Measurements from ENCODE around the gene TJP2.

DNA sequence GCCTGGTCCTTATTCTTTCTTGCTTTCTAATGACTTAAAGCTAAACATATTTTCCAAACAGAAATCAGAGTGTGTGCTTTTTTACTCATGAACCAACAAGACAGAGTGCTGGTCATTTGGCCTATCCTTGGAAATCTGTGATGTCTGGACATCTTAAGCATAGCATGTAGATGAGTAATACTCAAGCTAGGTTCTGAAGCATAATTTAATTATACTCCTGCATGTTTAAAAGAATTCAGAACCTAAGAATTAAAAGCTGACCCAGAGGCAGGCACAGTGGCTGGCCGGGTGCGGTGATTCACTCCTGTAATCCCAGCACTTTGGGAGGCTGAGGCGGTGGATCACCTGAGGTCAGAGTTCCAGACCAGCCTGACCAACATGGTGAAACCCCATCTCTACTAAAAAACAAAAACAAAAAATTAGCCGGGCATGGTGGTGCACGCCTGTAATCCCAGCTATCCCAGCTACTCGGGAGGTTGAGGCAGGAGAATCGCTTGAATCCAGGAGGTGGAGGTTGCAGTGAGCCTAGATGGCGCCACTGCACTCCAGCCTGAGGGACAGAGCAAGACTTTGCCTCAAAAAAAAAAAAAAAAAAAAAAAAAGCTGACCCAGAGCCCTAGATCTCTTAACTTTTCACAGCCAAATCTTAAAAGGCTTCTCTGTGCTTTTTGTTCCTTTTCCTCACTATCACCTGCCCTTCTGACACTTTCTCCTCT is 16.2 kb upstream of the TJP2 start:
- TF ChIP-seq, protein P1, sequence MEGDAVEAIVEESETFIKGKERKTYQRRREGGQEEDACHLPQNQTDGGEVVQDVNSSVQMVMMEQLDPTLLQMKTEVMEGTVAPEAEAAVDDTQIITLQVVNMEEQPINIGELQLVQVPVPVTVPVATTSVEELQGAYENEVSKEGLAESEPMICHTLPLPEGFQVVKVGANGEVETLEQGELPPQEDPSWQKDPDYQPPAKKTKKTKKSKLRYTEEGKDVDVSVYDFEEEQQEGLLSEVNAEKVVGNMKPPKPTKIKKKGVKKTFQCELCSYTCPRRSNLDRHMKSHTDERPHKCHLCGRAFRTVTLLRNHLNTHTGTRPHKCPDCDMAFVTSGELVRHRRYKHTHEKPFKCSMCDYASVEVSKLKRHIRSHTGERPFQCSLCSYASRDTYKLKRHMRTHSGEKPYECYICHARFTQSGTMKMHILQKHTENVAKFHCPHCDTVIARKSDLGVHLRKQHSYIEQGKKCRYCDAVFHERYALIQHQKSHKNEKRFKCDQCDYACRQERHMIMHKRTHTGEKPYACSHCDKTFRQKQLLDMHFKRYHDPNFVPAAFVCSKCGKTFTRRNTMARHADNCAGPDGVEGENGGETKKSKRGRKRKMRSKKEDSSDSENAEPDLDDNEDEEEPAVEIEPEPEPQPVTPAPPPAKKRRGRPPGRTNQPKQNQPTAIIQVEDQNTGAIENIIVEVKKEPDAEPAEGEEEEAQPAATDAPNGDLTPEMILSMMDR (IDR thresholded peaks at IDR 0.05; ENCODE audit: poor library complexity, severe bottlenecking), result no peak
- no peak for TF ChIP-seq REST (IDR thresholded peaks at IDR 0.05; ENCODE audit: borderline replicate concordance)

Data from neural cell (in vitro differentiated cells).